ENCODE measurements around the gene CALML5. TPM values are rescaled to one million over a fixed set of nuclear protein-coding genes. Genes with fewer than 3 reads are reported as not detected.

Gene CALML5
- polyA plus RNA-seq, 1 donor from 2014 or later: not detected

- Histone ChIP-seq H3K27ac (ENCODE audit: low read length) (no peak overlapping the region), H3K9me2 (ENCODE audit: insufficient read depth, low read length) (no peaks in the 10 kb centered on the region), H3K4me3 (ENCODE audit: low read length) (no peak overlapping the region), H2AFZ (ENCODE audit: low read depth, low read length) (no peak overlapping the region), H3F3A (ENCODE audit: insufficient read depth, low read length, poor library complexity, severe bottlenecking) (no peaks in the 10 kb centered on the region), H3K36me3 (ENCODE audit: insufficient read depth, low read length) (no peaks in the 10 kb centered on the region), H3K79me2 (replicated peaks; ENCODE audit: insufficient read depth, low read length) (no peaks in the 10 kb centered on the region), H3K9ac (ENCODE audit: low read length) (no peak overlapping the region), H3K27me3 (ENCODE audit: insufficient read depth, low read depth, low read length) (no peaks in the 10 kb centered on the region), H3K4me2 (ENCODE audit: low read length) (no peak overlapping the region), H3K9me3 (ENCODE audit: low read length) (no peaks in the 10 kb centered on the region), H4K20me1 (ENCODE audit: insufficient read depth) (no peaks in the 10 kb centered on the region)
- no peak for TF ChIP-seq POLR2AphosphoS5 (IDR thresholded peaks at IDR 0.05)
- TF ChIP-seq CTCF (IDR thresholded peaks at IDR 0.05; ENCODE audit: poor library complexity, severe bottlenecking): no peak
- no peak for TF ChIP-seq REST (IDR thresholded peaks at IDR 0.05; ENCODE audit: borderline replicate concordance)
- TF ChIP-seq SMC3 (conservative IDR thresholded peaks at IDR 0.05; ENCODE audit: poor library complexity): no peak
- no peak for TF ChIP-seq EP300 (conservative IDR thresholded peaks at IDR 0.05; ENCODE audit: poor library complexity, severe bottlenecking)
- TF ChIP-seq MXI1 (conservative IDR thresholded peaks at IDR 0.05; ENCODE audit: poor library complexity, severe bottlenecking): no peak
- no peak for TF ChIP-seq TAF1 (IDR thresholded peaks at IDR 0.05; ENCODE audit: low read depth)
- no peak for TF ChIP-seq EZH2 (IDR thresholded peaks at IDR 0.05; ENCODE audit: borderline replicate concordance, insufficient read depth, low read length, poor library complexity, severe bottlenecking)
- TF ChIP-seq RAD21 (conservative IDR thresholded peaks at IDR 0.05): no peak
Observed at GRCh38 chr10:5491477-5491876, 7.9 kb downstream of the CALML5 start.

- Histone ChIP-seq H3K4me3 (ENCODE audit: low read length) (no peak overlapping the region), H3K9me2 (ENCODE audit: insufficient read depth, low read length) (no peaks in the 10 kb centered on the region), H4K20me1 (ENCODE audit: insufficient read depth) (no peaks in the 10 kb centered on the region), H3K36me3 (ENCODE audit: insufficient read depth, low read length) (no peaks in the 10 kb centered on the region), H3K27me3 (ENCODE audit: insufficient read depth, low read depth, low read length) (no peaks in the 10 kb centered on the region), H3K27ac (ENCODE audit: low read length) (no peak overlapping the region), H3K79me2 (replicated peaks; ENCODE audit: insufficient read depth, low read length) (no peaks in the 10 kb centered on the region), H3K4me2 (ENCODE audit: low read length) (no peak overlapping the region), H3K9ac (ENCODE audit: low read length) (no peak overlapping the region), H3K9me3 (ENCODE audit: low read length) (no peaks in the 10 kb centered on the region), H3F3A (ENCODE audit: insufficient read depth, low read length, poor library complexity, severe bottlenecking) (no peaks in the 10 kb centered on the region), H2AFZ (ENCODE audit: low read depth, low read length) (no peak overlapping the region)
- no peak for TF ChIP-seq SMC3 (conservative IDR thresholded peaks at IDR 0.05; ENCODE audit: poor library complexity)
- no peak for TF ChIP-seq CTCF (IDR thresholded peaks at IDR 0.05; ENCODE audit: poor library complexity, severe bottlenecking)
- TF ChIP-seq RAD21 (conservative IDR thresholded peaks at IDR 0.05): no peak
- no peak for TF ChIP-seq POLR2AphosphoS5 (IDR thresholded peaks at IDR 0.05)
- no peak for TF ChIP-seq REST (IDR thresholded peaks at IDR 0.05; ENCODE audit: borderline replicate concordance)
- no peak for TF ChIP-seq TAF1 (IDR thresholded peaks at IDR 0.05; ENCODE audit: low read depth)
- TF ChIP-seq MXI1 (conservative IDR thresholded peaks at IDR 0.05; ENCODE audit: poor library complexity, severe bottlenecking): no peak
- TF ChIP-seq EP300 (conservative IDR thresholded peaks at IDR 0.05; ENCODE audit: poor library complexity, severe bottlenecking): no peak
- no peak for TF ChIP-seq EZH2 (IDR thresholded peaks at IDR 0.05; ENCODE audit: borderline replicate concordance, insufficient read depth, low read length, poor library complexity, severe bottlenecking)
Observed at GRCh38 chr10:5490698-5491464, 8.5 kb downstream of the CALML5 start.

Data from neural cell (in vitro differentiated cells).